Stimulated activated CD4-positive, alpha-beta T cell treated with anti-CD3 and anti-CD28 coated beads, TNF-alpha, amount 100 ng/mL, for 4 hours (primary cell): ENCODE measurements around the gene ZNF195.
"Not testable (repeated sequence)": the region's sequence is repeated elsewhere in the genome, so short reads cannot be mapped to it uniquely, and the experiment has no call there.

ENCODE experiments used
- DNase-seq, 3 experiments: peaks; one replicate each; pipeline ENCODE4 v3.0.0-alpha.2; 2020; ENCODE audit warnings: low read depth in 3 of 3

ZNF195 gene

GRCh38 chr11:3378426-3379423, at the start of gene ZNF195:
Gene ZNF195, minus strand, starts transcription at chr11:3379146. Its CDS starts 106 bp downstream, at chr11:3379040.
- DNase-seq = peak; percentile 95 to 97 (median 96)

GRCh38 chr11:3428076-3428475, 49.1 kb upstream of the ZNF195 start:
- DNase-seq = not testable (repeated sequence)

GRCh38 chr11:3426541-3426940, 47.6 kb upstream of the ZNF195 start:
- not testable (repeated sequence) for DNase-seq

GRCh38 chr11:3423928-3424327, 45.0 kb upstream of the ZNF195 start:
- not testable (repeated sequence) for DNase-seq

DNA sequence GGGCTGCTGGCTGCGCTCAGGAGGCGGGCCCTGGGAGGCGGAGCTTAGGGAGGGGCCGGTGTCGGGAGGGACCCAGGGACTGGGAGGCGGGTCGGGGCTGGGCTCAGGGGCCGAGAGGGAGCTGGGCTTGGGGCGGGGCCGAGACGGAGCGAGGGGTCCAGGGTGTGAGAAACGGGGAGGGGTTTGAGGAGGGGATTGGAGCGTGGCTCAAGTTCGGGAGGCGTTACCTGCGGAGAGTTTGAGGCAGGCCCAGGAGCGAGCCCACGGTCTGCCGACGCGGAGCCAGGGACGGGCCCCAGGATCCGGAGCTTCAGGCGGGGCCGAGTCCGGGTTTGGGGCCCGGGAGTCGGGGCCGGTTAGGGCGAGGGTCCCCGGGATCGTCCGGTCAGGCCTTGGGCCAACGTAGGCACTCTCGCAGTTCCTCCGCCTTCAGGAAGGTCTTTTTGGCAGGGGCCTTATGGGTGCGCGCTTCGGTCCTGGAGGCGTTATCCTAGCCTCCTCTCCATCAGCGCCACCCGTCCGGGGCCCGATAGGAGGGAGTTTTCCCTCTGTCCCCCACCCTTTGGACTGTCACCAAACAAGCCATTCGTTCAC, 44.3 kb upstream of the ZNF195 start:
- peak in 1 of 3 experiments; percentile 2 for DNase-seq

- DNase-seq = peak; percentile 97 to 98 (median 97)
These were observed 43.6 kb upstream of the ZNF195 start for GRCh38 chr11:3422380-3423137.

DNA sequence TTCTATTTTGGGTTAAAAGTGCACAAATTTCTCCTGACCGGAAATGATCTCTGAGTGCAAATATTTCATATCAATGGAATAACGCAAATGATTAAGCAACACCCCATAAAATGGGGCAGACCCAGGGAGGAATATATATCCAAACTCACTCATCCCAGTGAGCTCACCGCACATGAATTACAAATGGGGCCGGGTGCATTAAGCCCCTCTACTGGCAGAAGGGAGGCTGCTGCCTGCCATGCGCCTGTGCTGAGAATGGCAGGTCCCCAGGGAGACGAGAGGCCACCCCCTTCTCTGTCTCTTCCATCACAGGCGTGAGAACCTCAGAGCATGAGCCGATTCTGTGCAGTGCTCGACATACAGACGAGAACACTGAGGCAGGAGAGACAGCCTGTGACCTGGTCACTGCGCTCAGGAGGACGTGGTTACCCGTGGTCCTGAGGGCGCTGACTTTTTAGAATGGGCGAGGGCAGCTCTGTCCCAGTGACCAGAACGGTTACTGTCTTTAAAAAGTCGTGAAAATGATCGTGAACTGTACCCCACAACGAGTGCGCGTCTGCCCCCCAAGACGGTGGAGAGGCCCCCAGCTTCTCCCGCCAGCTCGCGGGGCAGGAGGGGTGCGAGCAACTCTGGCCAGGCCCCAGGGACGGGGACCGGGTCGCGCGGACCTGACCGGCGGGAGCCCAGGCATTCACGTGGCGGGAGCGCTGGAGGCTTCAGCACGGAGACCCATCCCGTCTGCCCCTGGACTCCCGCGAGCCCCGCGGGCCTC, 42.8 kb upstream of the ZNF195 start:
- not testable (repeated sequence) for DNase-seq

DNA sequence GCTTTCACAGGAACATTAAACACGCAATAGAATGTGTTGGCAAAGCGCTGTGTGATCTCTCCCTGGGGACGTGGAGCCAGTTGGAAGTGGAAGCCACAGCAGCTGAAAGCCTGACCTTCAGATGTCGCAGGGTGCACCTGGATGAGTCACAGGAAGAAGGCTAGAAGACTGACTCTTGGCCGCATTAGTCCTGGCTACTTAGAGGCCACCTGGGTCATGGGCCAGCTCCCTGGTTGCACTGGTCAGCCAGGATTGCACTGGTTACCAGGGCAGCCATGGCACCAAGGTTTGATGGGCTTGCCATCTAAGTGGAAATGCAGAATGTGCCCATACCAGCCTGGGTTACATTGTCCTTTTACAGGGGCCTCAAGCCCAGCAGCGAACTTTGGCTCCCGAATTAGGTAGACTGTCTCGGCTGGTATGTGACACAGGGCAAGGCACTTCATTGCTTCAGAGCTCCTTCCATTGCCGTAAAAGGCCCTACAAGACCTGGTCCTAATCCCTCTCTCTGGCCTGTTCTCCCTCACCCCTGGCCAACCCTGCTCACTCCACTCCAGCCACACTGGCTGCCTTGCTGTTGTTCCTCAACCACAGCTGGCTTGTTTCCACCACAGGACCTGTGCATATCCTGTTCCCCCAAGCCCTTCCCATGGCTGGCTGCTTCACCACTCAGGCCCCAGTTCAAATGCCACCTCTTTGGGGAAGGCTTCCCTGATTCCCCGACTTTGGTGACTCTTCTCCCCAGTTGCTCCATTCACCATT, 41.5 kb upstream of the ZNF195 start:
- DNase-seq = not testable (repeated sequence)

DNA sequence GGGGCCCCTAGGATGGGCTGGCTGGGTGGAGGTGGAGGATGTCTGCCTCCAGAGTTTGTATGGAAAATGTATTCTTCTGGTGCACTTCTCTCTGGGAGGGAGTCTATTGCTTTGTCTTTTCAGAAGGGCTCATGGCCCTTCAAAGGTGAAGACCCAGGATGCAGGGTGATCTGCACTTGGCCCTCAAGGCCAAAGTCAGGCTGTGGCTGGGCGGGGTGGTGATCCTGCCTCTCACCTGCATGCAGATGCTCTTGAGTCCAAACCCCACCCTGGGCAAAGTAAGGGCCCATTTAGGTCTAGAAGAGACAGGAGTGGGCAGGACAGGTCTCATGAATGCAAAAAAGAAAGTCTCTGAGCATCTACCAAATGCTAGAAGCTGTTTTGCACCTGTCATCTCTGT, 40.5 kb upstream of the ZNF195 start:
- not testable (repeated sequence) for DNase-seq

GRCh38 chr11:3417047-3417446, 38.1 kb upstream of the ZNF195 start:
- peak; percentile 28 to 42 (median 34) for DNase-seq

- DNase-seq = not testable (repeated sequence)
These were observed 36.4 kb upstream of the ZNF195 start for GRCh38 chr11:3415301-3415700.

- DNase-seq = not testable (repeated sequence)
These were observed 34.7 kb upstream of the ZNF195 start for GRCh38 chr11:3413666-3414065.

GRCh38 chr11:3412837-3413236, 33.9 kb upstream of the ZNF195 start:
- no peak for DNase-seq

- peak; percentile 56 to 59 (median 59) for DNase-seq
These were observed 29.8 kb upstream of the ZNF195 start for GRCh38 chr11:3408722-3409121.

DNA sequence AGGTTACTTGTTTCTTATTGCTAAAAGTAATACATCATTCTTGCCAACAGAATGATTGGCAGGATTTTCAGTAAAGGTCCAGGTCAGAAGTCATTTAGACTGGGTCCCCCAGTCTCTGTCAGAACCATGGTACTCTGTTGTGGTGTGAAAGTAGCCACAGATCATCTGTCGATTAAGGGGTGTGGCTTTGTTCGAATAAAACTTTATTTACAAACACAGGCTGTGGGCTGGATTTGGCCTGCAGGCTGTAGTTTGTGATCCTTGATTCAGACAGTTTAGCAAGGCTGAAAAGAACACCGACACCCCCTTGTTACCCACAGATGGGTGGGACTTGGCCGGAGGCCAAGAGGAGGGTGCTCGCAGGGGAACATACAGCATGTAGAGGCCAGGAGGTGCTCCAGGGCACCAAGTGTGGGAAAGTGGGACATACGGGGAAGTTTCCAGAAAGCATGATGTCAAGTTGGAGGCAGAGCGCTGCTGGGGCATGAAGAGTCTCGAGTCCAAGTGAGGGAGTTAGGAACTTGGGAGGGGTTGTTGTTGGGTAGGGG, 29.2 kb upstream of the ZNF195 start:
- DNase-seq = not testable (repeated sequence)

DNA sequence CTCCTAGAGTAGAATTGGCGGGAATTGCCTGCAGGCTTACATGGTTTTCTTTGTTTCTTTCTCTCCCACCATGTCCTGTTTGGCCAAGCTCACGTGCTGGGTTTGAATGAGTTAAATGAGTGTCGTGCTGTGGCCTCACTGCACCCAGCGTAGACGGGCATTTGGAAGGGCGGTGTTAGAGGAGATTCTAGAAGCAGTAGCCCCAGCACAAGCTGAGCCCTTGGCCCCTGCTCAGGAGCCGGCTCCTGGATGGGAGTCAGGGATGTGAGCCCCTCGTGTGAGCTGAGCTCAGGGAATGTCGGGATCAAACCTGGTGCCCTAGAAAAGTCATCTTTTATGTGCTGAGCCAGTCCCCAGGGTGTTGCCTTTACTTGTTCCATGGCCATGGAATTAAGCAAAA, 28.0 kb upstream of the ZNF195 start:
- DNase-seq = not testable (repeated sequence)

GRCh38 chr11:3406223-3406875, 27.4 kb upstream of the ZNF195 start:
- not testable (repeated sequence) for DNase-seq

- not testable (repeated sequence) for DNase-seq
These were observed 25.4 kb upstream of the ZNF195 start for GRCh38 chr11:3404076-3404925.

DNA sequence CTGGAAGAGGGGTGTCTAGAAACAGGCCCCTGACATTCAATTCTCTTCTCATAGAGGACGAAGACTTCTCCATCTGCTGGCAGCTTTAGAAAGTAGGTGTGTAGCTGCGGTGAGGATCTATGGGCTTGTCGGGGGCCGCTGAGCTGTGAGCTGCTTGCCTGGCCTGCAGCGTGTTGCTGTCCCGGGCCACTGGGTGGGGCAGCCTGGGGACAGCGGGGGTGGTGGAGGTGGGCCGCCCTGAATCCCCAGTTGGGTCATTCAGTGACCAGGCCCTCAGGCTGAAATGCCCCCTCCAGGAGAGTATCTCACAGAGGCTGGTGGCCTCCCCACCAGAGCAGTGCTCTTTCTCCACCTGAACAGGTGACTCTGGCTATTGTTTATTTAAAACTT, 23.9 kb upstream of the ZNF195 start:
- not testable (repeated sequence) for DNase-seq
